SK-N-SH (cell line): ENCODE results near the gene IL3. TPM values are rescaled to one million over a fixed set of nuclear protein-coding genes. Genes with fewer than 3 reads are reported as not detected.

Experiments
- CTCF ChIA-PET: fragments of 300-600, 350-600 bp; formaldehyde crosslinking; extraction: SDS; loops from one replicate; lab custom pipeline; 2021; lab: Yijun Ruan, JAX
- POLR2A ChIA-PET: fragments of 350-600 bp; sonication (Branson Sonifier 250); formaldehyde crosslinking; extraction: SDS; loops from one replicate; lab custom pipeline; 2020; ENCODE audit warnings: antibody characterized with exemption, inconsistent platforms; lab: Yijun Ruan, JAX
- DNase-seq: peaks from one replicate; pipeline ENCODE4 v3.0.0; 2012
- H2AFZ ChIP-seq: fragments of 200-600 bp; sonication (generic); 2 replicates; pipeline ENCODE4 v1.8.1; 2016; ENCODE audit warnings: antibody characterized with exemption, mild to moderate bottlenecking, low read depth
- H3F3A ChIP-seq: fragments of 200-600 bp; sonication (generic); replicated peaks from 2 replicates; pipeline ENCODE3; 2016; ENCODE audit warnings: antibody characterized with exemption, mild to moderate bottlenecking; ENCODE audit not compliant: insufficient read depth
- H3K27ac ChIP-seq, 2 experiments: fragments of 200-500 bp in 1 of 2; fragments of 200-600 bp in 1 of 2; sonication (Bioruptor generic) in 1 of 2; sonication (generic), shearing (Covaris generic) in 1 of 2; 2 replicates each; pipeline versions ENCODE4 v1.5.1 to v1.6.1; 2014 to 2016; ENCODE audit warnings: low read depth in 2 of 2, inconsistent platforms in 1 of 2, low read length in 1 of 2, mild to moderate bottlenecking in 1 of 2, mixed read lengths in 1 of 2
- H3K27me3 ChIP-seq: fragments of 200-600 bp; sonication (generic), shearing (Covaris generic); 2 replicates; pipeline ENCODE4 v1.6.1; 2016; ENCODE audit warnings: mixed run types; ENCODE audit not compliant: insufficient read depth
- H3K36me3 ChIP-seq, 2 experiments: fragments of 200-500 bp in 1 of 2; fragments of 200-600 bp in 1 of 2; sonication (Bioruptor generic) in 1 of 2; sonication (generic) in 1 of 2; replicated peaks in 1 of 2; 2 replicates each; pipeline versions ENCODE3 to v1.5.1; 2014 to 2016; ENCODE audit warnings: low read length in 1 of 2, mild to moderate bottlenecking in 1 of 2; ENCODE audit not compliant: insufficient read depth in 2 of 2, control insufficient read depth in 1 of 2
- H3K4me1 ChIP-seq, 2 experiments: fragments of 200-500 bp in 1 of 2; fragments of 200-600 bp in 1 of 2; sonication (Bioruptor generic) in 1 of 2; sonication (generic), shearing (Covaris generic) in 1 of 2; 2 replicates each; pipeline versions ENCODE4 v1.5.1 to v1.6.1; 2014 to 2016; ENCODE audit warnings: low read depth in 1 of 2, low read length in 1 of 2, mixed run types in 1 of 2; ENCODE audit not compliant: insufficient read depth in 2 of 2, control insufficient read depth in 1 of 2
- H3K4me2 ChIP-seq: fragments of 200-600 bp; sonication (generic), shearing (Covaris generic); 2 replicates; pipeline ENCODE4 v1.6.1; 2017; ENCODE audit warnings: mixed run types
- H3K4me3 ChIP-seq, 2 experiments: fragments of 200-500 bp in 1 of 2; fragments of 200-600 bp in 1 of 2; sonication (Bioruptor generic) in 1 of 2; sonication (generic), shearing (Covaris generic) in 1 of 2; 2 replicates each; pipeline versions ENCODE4 v1.5.1 to v1.8.1; 2014 to 2016; ENCODE audit warnings: low read depth in 2 of 2, inconsistent platforms in 1 of 2, low read length in 1 of 2, mild to moderate bottlenecking in 1 of 2, mixed read lengths in 1 of 2, moderate library complexity in 1 of 2
- H3K79me2 ChIP-seq: fragments of 200-600 bp; sonication (generic); 2 replicates; pipeline ENCODE4 v1.8.1; 2017; ENCODE audit warnings: mild to moderate bottlenecking; ENCODE audit not compliant: insufficient read depth
- H3K9ac ChIP-seq: fragments of 200-600 bp; sonication (generic); 2 replicates; pipeline ENCODE4 v1.6.1; 2017; ENCODE audit warnings: mixed run types
- H3K9me2 ChIP-seq: fragments of 200-600 bp; sonication (generic); 2 replicates; pipeline ENCODE4 v1.6.1; 2017; ENCODE audit warnings: mixed run types
- H3K9me3 ChIP-seq: fragments of 200-600 bp; sonication (generic); 2 replicates; pipeline ENCODE4 v1.6.1; 2017; ENCODE audit warnings: mixed run types, mild to moderate bottlenecking, moderate library complexity
- H4K20me1 ChIP-seq: fragments of 200-600 bp; sonication (generic); 2 replicates; pipeline ENCODE4 v1.6.1; 2017; ENCODE audit warnings: mild to moderate bottlenecking, mixed run types; ENCODE audit not compliant: insufficient read depth
- CTCF ChIP-seq: fragments of 200-600 bp; sonication (generic); IDR thresholded peaks from 2 replicates; pipeline ENCODE4 v1.6.1; 2017; ENCODE audit warnings: antibody characterized with exemption, mild to moderate bottlenecking, moderate library complexity
- FOSL2 ChIP-seq: IDR thresholded peaks from 2 replicates; pipeline ENCODE4 v1.4.0; 2012; ENCODE audit warnings: low read depth, mild to moderate bottlenecking, moderate library complexity, borderline replicate concordance
- FOXM1 ChIP-seq: IDR thresholded peaks from 2 replicates; pipeline ENCODE4 v1.4.0; 2012; ENCODE audit warnings: low read depth, mild to moderate bottlenecking
- GATA2 ChIP-seq: sonication (generic); formaldehyde crosslinking; IDR thresholded peaks from 2 replicates; pipeline ENCODE4 v1.5.0; 2020; ENCODE audit warnings: mild to moderate bottlenecking, missing genetic modification reagents
- MXI1 ChIP-seq: IDR thresholded peaks from 2 replicates; pipeline ENCODE4 v1.6.1; 2012; ENCODE audit warnings: mild to moderate bottlenecking, low read depth, low read length, improper control_type of control experiment
- NFIC ChIP-seq: IDR thresholded peaks from 2 replicates; pipeline ENCODE4 v1.4.0; 2012; ENCODE audit warnings: borderline replicate concordance
- RCOR1 ChIP-seq: fragments of 150-350 bp; IDR thresholded peaks from 2 replicates; pipeline ENCODE4 v1.6.1; 2017; ENCODE audit warnings: antibody characterized with exemption, low read length
- RXRA ChIP-seq: IDR thresholded peaks from 2 replicates; pipeline ENCODE4 v1.4.0; 2012; ENCODE audit warnings: low read depth, mild to moderate bottlenecking, borderline replicate concordance
- SIN3A ChIP-seq: IDR thresholded peaks from 2 replicates; pipeline ENCODE4 v1.6.1; 2012; ENCODE audit warnings: low read depth, mild to moderate bottlenecking, low read length, moderate library complexity, borderline replicate concordance
- TAF1 ChIP-seq: IDR thresholded peaks from 2 replicates; pipeline ENCODE4 v1.6.1; 2012; ENCODE audit warnings: low read depth, mild to moderate bottlenecking, low read length, moderate library complexity, borderline replicate concordance
- ZBTB33 ChIP-seq: IDR thresholded peaks from 2 replicates; pipeline ENCODE4 v1.4.0; 2012; ENCODE audit warnings: low read depth, borderline replicate concordance
- WGBS: methylation state at CpG from one replicate; pipeline ENCODE4 v1.1.6; 2017; ENCODE audit warnings: low lambda C conversion rate; 5-methylcytosine and 5-hydroxymethylcytosine counted together
- polyA plus RNA-seq, 3 experiments: library from polyadenylated mRNA; depleted of rRNA; stranded (reverse); fragments of >200 nt; gene quantifications; 2 replicates each; pipeline ENCODE4 v1.2.3, GENCODE V29; 2012

Gene IL3
- polyA plus RNA-seq, 1 of the 3 experiments (the other 2 are of a cell fraction) = not detected

- Histone ChIP-seq H4K20me1 (no peaks in the 10 kb centered on the region), H2AFZ (no peak overlapping the region), H3K4me2 (no peak overlapping the region), H3F3A (no peaks in the 10 kb centered on the region), H3K4me3 (no peak overlapping the region), H3K9ac (no peak overlapping the region), H3K79me2 (no peaks in the 10 kb centered on the region), H3K27me3 (no peaks in the 10 kb centered on the region; the same call in 1 of the 2 replicates), H3K4me1 (no peaks in the 10 kb centered on the region), H3K27ac (no peak overlapping the region), H3K9me2 (no peaks in the 10 kb centered on the region), H3K9me3 (no peaks in the 10 kb centered on the region), H3K36me3 (no peaks in the 10 kb centered on the region)
- WGBS = 58% methylated on average over 9 of the region's 9 CpGs
- POLR2A ChIA-PET = no interaction called here
- CTCF ChIA-PET = interaction anchor here (1.9 kb wide), 1 partner anchor 12 kb away, joined by 7 read pairs; no protein-coding TSS in a partner anchor
- TF ChIP-seq SIN3A = no peak
- no peak for TF ChIP-seq NFIC
- TF ChIP-seq MXI1 = no peak
- no peak for DNase-seq
Measured at GRCh38 chr5:132050661-132051552, 9.5 kb upstream of the IL3 start.

GRCh38 chr5:132052520-132052919 lies 7.9 kb upstream of the IL3 start:
- Histone ChIP-seq H3K9me2 (no peaks in the 10 kb centered on the region), H3K4me3 (no peak overlapping the region), H3F3A (no peaks in the 10 kb centered on the region), H3K9ac (no peak overlapping the region), H3K27me3 (no peaks in the 10 kb centered on the region; the same call in 1 of the 2 replicates), H3K27ac (no peak overlapping the region), H2AFZ (no peak overlapping the region), H3K9me3 (no peaks in the 10 kb centered on the region), H3K4me2 (no peak overlapping the region), H4K20me1 (no peaks in the 10 kb centered on the region), H3K79me2 (no peaks in the 10 kb centered on the region), H3K36me3 (no peaks in the 10 kb centered on the region), H3K4me1 (no peaks in the 10 kb centered on the region)
- ChIA-PET POLR2A (no interaction called here), CTCF (interaction anchor here (0.6 to 4.1 kb wide), 5 partner anchors 9 to 463 kb away, joined by 3 to 22 read pairs (median 5); partner anchors contain the start of gene IL3)
- DNase-seq = no peak
- 59% methylated on average over 10 of the region's 10 CpGs for WGBS
- no peak for TF ChIP-seq RXRA
- TF ChIP-seq GATA2 (CRISPR knock-in tag) = no peak
- no peak for TF ChIP-seq FOXM1
- TF ChIP-seq SIN3A = no peak
- no peak for TF ChIP-seq TAF1
- TF ChIP-seq ZBTB33 = no peak
- no peak for TF ChIP-seq MXI1
- no peak for TF ChIP-seq FOSL2
- no peak for TF ChIP-seq CTCF
- TF ChIP-seq RCOR1 = no peak
